Right lobe of liver (tissue), 4 donors: ENCODE data around the gene HNRNPU.

Source experiments
- POLR2A ChIP-seq: fragments of 450-650 bp; IDR thresholded peaks from one replicate; pipeline ENCODE4 v1.6.1; 2017; ENCODE audit warnings: antibody characterized with exemption, mild to moderate bottlenecking
- TF ChIP-seq, protein P1 (sequence below), 4 donors: fragments of 200-600 bp in 3 of 4; fragments of 450-650 bp in 1 of 4; IDR thresholded peaks; one replicate each; pipeline versions ENCODE4 v1.5.1 to v1.8.0; 2016 to 2022; ENCODE audit warnings: antibody characterized with exemption in 4 of 4, mild to moderate bottlenecking in 2 of 4
- donor health status: DM: no; HTN: no; CAD: no.
- donor health status: DM: no; HTN: no; CAD: no.
- donor health status: DM: no; HTN: yes; CAD: no.

DNA sequence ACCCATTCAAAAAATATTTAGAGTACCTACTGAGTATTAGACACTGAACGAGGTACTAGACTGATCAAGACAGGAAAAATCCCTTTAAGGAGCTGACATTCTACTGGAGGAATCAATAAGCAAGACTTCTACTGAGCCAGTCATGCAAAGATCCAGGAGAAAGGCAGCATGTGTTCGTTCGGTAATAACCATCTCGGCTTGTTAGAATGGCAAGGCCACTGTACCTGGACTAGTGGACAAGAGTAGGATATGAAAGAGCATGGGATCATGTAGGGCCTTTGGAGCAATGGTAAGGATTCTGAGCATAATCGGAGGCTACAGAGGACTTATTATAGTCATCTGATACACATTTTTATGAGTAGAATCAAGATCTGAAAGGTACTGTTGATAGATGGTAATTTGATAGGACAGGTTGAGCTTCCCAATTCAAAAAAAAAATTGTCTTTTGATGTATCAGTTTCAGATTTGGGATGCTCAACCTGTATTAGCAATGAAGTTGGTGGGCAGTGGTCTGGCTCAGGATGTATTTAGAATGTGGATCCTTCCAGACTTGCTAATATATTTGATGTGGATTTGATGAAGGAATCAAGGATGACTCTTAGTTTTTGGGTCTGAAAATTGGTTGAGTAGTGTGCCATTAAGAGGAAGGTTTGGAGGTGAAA is 26.6 kb downstream of the HNRNPU start:
- TF ChIP-seq, protein P1, sequence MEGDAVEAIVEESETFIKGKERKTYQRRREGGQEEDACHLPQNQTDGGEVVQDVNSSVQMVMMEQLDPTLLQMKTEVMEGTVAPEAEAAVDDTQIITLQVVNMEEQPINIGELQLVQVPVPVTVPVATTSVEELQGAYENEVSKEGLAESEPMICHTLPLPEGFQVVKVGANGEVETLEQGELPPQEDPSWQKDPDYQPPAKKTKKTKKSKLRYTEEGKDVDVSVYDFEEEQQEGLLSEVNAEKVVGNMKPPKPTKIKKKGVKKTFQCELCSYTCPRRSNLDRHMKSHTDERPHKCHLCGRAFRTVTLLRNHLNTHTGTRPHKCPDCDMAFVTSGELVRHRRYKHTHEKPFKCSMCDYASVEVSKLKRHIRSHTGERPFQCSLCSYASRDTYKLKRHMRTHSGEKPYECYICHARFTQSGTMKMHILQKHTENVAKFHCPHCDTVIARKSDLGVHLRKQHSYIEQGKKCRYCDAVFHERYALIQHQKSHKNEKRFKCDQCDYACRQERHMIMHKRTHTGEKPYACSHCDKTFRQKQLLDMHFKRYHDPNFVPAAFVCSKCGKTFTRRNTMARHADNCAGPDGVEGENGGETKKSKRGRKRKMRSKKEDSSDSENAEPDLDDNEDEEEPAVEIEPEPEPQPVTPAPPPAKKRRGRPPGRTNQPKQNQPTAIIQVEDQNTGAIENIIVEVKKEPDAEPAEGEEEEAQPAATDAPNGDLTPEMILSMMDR (IDR thresholded peaks at IDR 0.05) = no peak
- no peak for TF ChIP-seq POLR2A
